Loucy (cell line): Measurements from ENCODE around the gene FSTL4.

Source experiments
- H2AFZ ChIP-seq: fragments of 200-600 bp; sonication (generic); 2 replicates; pipeline ENCODE4 v1.6.0; 2016; ENCODE audit warnings: antibody characterized with exemption, mild to moderate bottlenecking, low read length, moderate library complexity
- H3F3A ChIP-seq: fragments of 200-600 bp; 2 replicates; pipeline ENCODE4 v1.6.0; 2016; ENCODE audit warnings: antibody characterized with exemption, low read depth, mild to moderate bottlenecking
- H3K27me3 ChIP-seq: fragments of 200-600 bp; sonication (generic); 2 replicates; pipeline ENCODE4 v1.6.1; 2014; ENCODE audit warnings: low read length, mild to moderate bottlenecking; ENCODE audit not compliant: insufficient read depth, poor library complexity, severe bottlenecking
- H3K36me3 ChIP-seq: fragments of 200-600 bp; sonication (generic); 2 replicates; pipeline ENCODE4 v1.6.1; 2016; ENCODE audit warnings: low read length; ENCODE audit not compliant: insufficient read depth
- H3K4me1 ChIP-seq: fragments of 200-600 bp; sonication (generic); 2 replicates; pipeline ENCODE4 v1.5.1; 2014; ENCODE audit warnings: low read length, mild to moderate bottlenecking; ENCODE audit not compliant: insufficient read depth, poor library complexity, severe bottlenecking
- H3K4me2 ChIP-seq: fragments of 200-600 bp; sonication (generic); 2 replicates; pipeline ENCODE4 v1.6.0; 2014; ENCODE audit warnings: antibody characterized with exemption, low read length, low read depth, mild to moderate bottlenecking; ENCODE audit not compliant: poor library complexity, severe bottlenecking
- H3K4me3 ChIP-seq: fragments of 200-600 bp; sonication (generic); 2 replicates; pipeline ENCODE4 v1.5.1; 2014; ENCODE audit warnings: low read length, mild to moderate bottlenecking, mixed read lengths; ENCODE audit not compliant: poor library complexity, severe bottlenecking
- H3K79me2 ChIP-seq: fragments of 200-600 bp; sonication (generic); 2 replicates; pipeline ENCODE4 v1.6.1; 2014; ENCODE audit warnings: low read length; ENCODE audit not compliant: insufficient read depth
- H3K9ac ChIP-seq: fragments of 200-600 bp; sonication (generic); 2 replicates; pipeline ENCODE4 v1.6.0; 2014; ENCODE audit warnings: mild to moderate bottlenecking, low read depth, low read length, moderate library complexity; ENCODE audit not compliant: poor library complexity, severe bottlenecking
- H3K9me2 ChIP-seq: fragments of 200-600 bp; sonication (generic); replicated peaks from 2 replicates; pipeline ENCODE4 v1.6.1; 2016; ENCODE audit warnings: low read depth, low read length, mixed read lengths
- H3K9me3 ChIP-seq: fragments of 200-600 bp; sonication (generic); 2 replicates; pipeline ENCODE4 v1.6.1; 2014; ENCODE audit warnings: mild to moderate bottlenecking, antibody characterized with exemption, low read length, low read depth; ENCODE audit not compliant: insufficient read depth
- H4K20me1 ChIP-seq: fragments of 200-600 bp; sonication (generic); 2 replicates; pipeline ENCODE4 v1.6.0; 2014; ENCODE audit warnings: antibody characterized with exemption, low read length, mild to moderate bottlenecking; ENCODE audit not compliant: insufficient read depth, poor library complexity, severe bottlenecking
- EZH2phosphoT487 ChIP-seq: fragments of 200-600 bp; IDR thresholded peaks from 2 replicates; pipeline ENCODE4 v1.6.1; 2018; ENCODE audit warnings: antibody characterized with exemption, mild to moderate bottlenecking, moderate library complexity, borderline replicate concordance
- TF ChIP-seq, protein P1 (sequence below): fragments of 200-600 bp; sonication (generic); conservative IDR thresholded peaks from 2 replicates; pipeline ENCODE4 v1.5.1; 2014; ENCODE audit warnings: mild to moderate bottlenecking, antibody characterized with exemption, low read length

Gene FSTL4

DNA sequence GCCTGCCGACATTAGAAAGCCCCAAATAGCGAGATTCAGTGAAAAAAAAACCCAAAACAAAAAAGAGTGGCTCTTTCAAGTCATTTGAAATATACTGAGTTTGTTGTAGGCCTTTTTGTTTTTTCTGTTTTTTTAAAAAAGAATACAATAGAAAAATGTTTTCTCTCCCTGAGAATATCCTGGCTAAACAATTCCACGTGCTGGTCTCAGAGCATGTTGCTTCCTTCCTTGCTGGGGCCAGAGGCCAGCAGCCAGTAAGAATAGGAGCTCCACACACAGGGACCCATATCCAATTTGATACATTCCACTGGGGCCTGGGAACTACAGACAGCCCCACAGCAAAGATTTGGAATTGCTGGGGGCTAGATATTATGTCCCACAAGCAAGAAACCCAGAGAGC is 369.1 kb downstream of the FSTL4 start:
- Histone ChIP-seq H3K4me3 (no peak overlapping the region), H3K79me2 (no peaks in the 10 kb centered on the region), H3K9me2 (no peaks in the 10 kb centered on the region), H4K20me1 (no peaks in the 10 kb centered on the region), H3F3A (no peaks in the 10 kb centered on the region), H3K4me1 (peaks cover 6% of the 10 kb centered on the region), H2AFZ (no peak overlapping the region), H3K36me3 (no peaks in the 10 kb centered on the region), H3K27me3 (no peaks in the 10 kb centered on the region), H3K9me3 (no peaks in the 10 kb centered on the region), H3K4me2 (no peak overlapping the region), H3K9ac (no peak overlapping the region)
- TF ChIP-seq EZH2phosphoT487 = no peak
- TF ChIP-seq, protein P1, sequence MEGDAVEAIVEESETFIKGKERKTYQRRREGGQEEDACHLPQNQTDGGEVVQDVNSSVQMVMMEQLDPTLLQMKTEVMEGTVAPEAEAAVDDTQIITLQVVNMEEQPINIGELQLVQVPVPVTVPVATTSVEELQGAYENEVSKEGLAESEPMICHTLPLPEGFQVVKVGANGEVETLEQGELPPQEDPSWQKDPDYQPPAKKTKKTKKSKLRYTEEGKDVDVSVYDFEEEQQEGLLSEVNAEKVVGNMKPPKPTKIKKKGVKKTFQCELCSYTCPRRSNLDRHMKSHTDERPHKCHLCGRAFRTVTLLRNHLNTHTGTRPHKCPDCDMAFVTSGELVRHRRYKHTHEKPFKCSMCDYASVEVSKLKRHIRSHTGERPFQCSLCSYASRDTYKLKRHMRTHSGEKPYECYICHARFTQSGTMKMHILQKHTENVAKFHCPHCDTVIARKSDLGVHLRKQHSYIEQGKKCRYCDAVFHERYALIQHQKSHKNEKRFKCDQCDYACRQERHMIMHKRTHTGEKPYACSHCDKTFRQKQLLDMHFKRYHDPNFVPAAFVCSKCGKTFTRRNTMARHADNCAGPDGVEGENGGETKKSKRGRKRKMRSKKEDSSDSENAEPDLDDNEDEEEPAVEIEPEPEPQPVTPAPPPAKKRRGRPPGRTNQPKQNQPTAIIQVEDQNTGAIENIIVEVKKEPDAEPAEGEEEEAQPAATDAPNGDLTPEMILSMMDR = no peak

DNA sequence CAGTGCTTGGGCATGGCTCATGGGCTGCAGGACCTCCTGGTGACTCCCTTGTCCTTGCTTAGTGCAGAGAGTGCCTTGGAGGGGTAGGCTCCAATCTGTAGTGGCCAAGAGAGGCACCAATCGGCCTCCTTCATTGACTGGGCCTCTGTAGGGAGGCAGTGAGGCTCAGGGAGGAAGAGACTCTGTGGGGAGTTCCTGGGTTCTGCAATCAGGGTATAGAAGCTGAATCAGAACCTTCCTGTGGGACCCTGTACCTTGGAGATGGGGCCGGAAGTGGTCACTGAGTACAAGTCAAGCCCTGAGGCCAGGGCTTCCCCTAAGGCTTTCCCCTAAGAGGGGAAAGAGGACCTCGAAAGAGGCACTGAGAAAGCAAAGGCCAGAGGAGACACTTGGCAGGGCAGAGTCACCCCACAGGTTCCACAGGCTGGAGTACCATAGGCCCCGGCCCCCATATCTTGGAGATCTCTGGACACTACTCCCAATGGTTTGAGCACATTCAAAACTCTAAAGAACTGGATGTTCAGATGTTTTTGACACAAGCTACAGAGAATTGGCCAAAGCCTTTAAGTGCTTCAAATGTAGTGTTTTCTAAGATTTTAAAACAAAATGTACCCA is 370.0 kb downstream of the FSTL4 start:
- no peak overlapping the region for H2AFZ ChIP-seq
- H3K79me2 ChIP-seq = no peaks in the 10 kb centered on the region
- no peaks in the 10 kb centered on the region for H3F3A ChIP-seq
- H3K4me2 ChIP-seq = no peak overlapping the region
- peaks cover 3% of the 10 kb centered on the region for H3K4me1 ChIP-seq
- H3K9me3 ChIP-seq = no peaks in the 10 kb centered on the region
- no peaks in the 10 kb centered on the region for H4K20me1 ChIP-seq
- TF ChIP-seq, protein P1 = no peak
- TF ChIP-seq EZH2phosphoT487 = no peak
- no peaks in the 10 kb centered on the region for H3K27me3 ChIP-seq
- no peak overlapping the region for H3K9ac ChIP-seq
- no peaks in the 10 kb centered on the region for H3K36me3 ChIP-seq
- H3K9me2 ChIP-seq = no peaks in the 10 kb centered on the region
- H3K4me3 ChIP-seq = no peak overlapping the region

DNA sequence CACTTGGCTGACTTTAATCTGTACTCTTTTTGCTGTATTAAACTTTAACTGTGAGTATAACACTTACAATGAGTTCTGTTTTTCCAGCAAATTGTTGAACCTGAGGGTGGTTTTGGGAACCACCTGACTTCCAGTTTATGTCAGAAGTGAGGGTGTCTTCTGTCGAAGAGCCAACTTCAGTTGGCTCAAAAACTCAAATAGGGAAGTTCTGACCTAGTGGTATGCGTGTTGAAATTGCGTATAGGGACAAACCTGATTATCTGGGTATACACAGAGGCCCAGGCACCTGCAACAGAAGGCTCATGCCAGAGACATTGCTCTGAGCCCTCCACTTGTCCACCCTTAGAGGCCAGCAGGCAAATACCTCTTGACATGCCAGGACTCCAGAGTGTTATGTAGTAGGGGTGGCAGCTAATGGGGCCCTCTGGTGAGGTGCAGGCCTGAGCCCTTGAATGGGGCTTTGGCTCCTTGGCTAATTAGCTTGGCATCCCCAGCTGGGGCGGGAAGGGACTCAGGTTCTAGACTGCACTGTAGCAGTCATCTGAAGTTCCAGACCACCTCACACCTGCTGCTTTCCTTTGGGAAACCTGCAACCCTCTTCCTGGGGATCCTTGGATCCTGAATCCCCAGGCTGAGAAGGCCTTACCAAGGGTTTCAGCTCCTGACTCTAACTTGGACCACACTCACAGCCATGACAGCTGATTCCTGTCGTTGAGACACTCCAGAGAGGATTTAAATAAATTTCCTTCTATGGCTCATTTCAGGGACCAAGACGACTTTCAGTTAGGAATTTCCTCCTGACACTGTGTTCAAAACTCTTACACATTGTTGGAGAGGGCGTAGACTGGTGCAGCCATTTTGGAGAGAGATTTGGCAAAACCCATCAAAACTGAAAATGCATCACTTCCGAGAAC is 370.9 kb downstream of the FSTL4 start:
- Histone ChIP-seq H3K9me3 (no peaks in the 10 kb centered on the region), H3K4me1 (no peaks in the 10 kb centered on the region), H3K27me3 (no peaks in the 10 kb centered on the region), H3K79me2 (no peaks in the 10 kb centered on the region), H3F3A (no peaks in the 10 kb centered on the region), H3K4me2 (no peak overlapping the region), H3K9ac (no peak overlapping the region), H2AFZ (no peak overlapping the region), H3K4me3 (no peak overlapping the region), H4K20me1 (no peaks in the 10 kb centered on the region), H3K36me3 (no peaks in the 10 kb centered on the region), H3K9me2 (no peaks in the 10 kb centered on the region)
- TF ChIP-seq, protein P1 = no peak
- no peak for TF ChIP-seq EZH2phosphoT487
